Cardiac fibroblast (primary cell): ENCODE results near the gene CRYBB1.

ENCODE experiments used
- DNase-seq, 2 donors: peaks; one replicate each; pipeline versions ENCODE4 v3.0.0 to v3.0.0-alpha.2; 2010; ENCODE audit warnings: low read depth in 2 of 2
- H3K4me3 ChIP-seq, 2 donors: replicated peaks in 1 of 2; 1 replicate in 1 of 2; 2 replicates in 1 of 2; pipeline ENCODE4 v1.5.1; 2011; ENCODE audit warnings: low read depth in 2 of 2, low read length in 2 of 2, mild to moderate bottlenecking in 2 of 2, moderate library complexity in 1 of 2
- CTCF ChIP-seq: IDR thresholded peaks from one replicate; pipeline ENCODE4 v1.5.1; 2011; ENCODE audit warnings: low read depth, mild to moderate bottlenecking, low read length, inconsistent platforms

The CRYBB1 gene

GRCh38 chr22:26565181-26565580, 52.6 kb downstream of the CRYBB1 start:
- no peak for TF ChIP-seq CTCF
- DNase-seq: no peak
- H3K4me3 ChIP-seq: no peak overlapping the region

- H3K4me3 ChIP-seq: no peak overlapping the region
- no peak for DNase-seq
- no peak for TF ChIP-seq CTCF
These were observed 53.2 kb downstream of the CRYBB1 start for GRCh38 chr22:26564672-26565071.

GRCh38 chr22:26564181-26564580, 53.6 kb downstream of the CRYBB1 start:
- no peak overlapping the region for H3K4me3 ChIP-seq
- DNase-seq: no peak
- no peak for TF ChIP-seq CTCF

- DNase-seq: no peak
- H3K4me3 ChIP-seq: no peak overlapping the region
- no peak for TF ChIP-seq CTCF
These were observed 54.8 kb downstream of the CRYBB1 start for GRCh38 chr22:26563022-26563421.

GRCh38 chr22:26561756-26562417, 55.9 kb downstream of the CRYBB1 start:
- no peak overlapping the region for H3K4me3 ChIP-seq
- DNase-seq: no peak
- no peak for TF ChIP-seq CTCF

- no peak for TF ChIP-seq CTCF
- no peak for DNase-seq
- H3K4me3 ChIP-seq: no peak overlapping the region
These were observed 57.8 kb downstream of the CRYBB1 start for GRCh38 chr22:26559961-26560575.
